Measurements from ENCODE around the gene PNMA8B.

Gene PNMA8B

DNA sequence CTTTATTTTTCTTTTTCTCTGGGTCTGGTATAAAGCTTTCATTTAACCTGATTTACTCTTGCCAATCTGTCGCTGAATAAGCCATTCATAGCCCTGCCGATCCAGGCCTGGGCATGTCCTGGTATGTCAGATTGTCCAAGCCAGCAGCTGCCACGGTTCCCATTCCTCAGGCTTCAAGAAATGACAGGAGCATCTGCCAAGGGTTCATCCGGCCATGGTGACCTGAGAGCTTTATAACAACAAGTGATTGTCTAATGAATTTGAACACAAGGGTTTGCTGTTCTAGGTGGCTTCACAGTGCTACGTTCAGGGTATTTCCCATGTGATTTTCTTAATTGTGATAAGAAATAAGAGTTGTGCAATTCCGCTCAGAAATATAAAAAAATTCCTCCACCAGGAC is 44.3 kb downstream of the PNMA8B start:
- in situ Hi-C loops (cut with HindIII; ENCODE audit: low sequenced_read_pairs), result no loop called here
- TF ChIP-seq, protein P1, sequence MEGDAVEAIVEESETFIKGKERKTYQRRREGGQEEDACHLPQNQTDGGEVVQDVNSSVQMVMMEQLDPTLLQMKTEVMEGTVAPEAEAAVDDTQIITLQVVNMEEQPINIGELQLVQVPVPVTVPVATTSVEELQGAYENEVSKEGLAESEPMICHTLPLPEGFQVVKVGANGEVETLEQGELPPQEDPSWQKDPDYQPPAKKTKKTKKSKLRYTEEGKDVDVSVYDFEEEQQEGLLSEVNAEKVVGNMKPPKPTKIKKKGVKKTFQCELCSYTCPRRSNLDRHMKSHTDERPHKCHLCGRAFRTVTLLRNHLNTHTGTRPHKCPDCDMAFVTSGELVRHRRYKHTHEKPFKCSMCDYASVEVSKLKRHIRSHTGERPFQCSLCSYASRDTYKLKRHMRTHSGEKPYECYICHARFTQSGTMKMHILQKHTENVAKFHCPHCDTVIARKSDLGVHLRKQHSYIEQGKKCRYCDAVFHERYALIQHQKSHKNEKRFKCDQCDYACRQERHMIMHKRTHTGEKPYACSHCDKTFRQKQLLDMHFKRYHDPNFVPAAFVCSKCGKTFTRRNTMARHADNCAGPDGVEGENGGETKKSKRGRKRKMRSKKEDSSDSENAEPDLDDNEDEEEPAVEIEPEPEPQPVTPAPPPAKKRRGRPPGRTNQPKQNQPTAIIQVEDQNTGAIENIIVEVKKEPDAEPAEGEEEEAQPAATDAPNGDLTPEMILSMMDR (IDR thresholded peaks at IDR 0.05; ENCODE audit: low read depth, low read length), result no peak
- no peak overlapping the region for H3K4me3 ChIP-seq (ENCODE audit: low read depth, low read length)
- DNase-seq (ENCODE audit: low read depth, low spot score), result no peak

DNA sequence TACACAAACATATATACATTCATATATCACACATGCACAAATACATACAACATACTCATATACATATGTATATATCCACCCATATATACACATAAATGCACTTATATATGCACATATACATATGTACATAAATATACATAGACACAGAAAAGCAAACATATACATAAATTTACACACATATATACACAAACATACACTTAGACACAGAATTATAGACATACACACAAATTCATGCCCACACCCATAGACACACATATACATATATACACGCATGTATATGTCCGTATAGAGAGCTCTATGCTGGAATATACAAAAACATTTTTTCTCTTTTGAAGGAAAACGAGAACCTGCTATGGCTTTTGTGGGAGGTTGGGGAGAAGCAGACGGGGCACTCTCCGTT is 44.9 kb downstream of the PNMA8B start:
- TF ChIP-seq, protein P1 (IDR thresholded peaks at IDR 0.05; ENCODE audit: low read depth, low read length), result no peak
- in situ Hi-C loops (cut with HindIII; ENCODE audit: low sequenced_read_pairs), result no loop called here
- H3K4me3 ChIP-seq (ENCODE audit: low read depth, low read length), result no peak overlapping the region
- DNase-seq (ENCODE audit: low read depth, low spot score), result no peak

DNA sequence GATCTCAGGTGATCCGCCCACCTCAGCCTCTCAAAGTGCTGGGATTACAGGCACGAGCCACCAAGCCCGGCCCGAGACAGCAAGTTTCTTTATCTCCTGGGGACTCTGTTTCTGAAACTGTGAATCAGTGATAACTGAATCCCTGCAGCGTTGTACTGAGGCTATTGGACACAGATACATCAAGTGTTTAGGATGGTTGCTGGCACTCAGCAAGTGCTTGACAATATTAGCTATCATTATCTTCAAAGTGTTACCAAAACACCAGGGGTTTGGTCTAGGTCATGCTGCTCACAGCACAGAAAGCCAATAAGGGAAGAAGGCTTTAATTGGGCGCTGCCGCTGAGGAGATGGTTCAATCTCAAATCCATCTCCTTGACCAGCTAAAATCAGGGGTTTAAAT is 46.4 kb downstream of the PNMA8B start:
- no peak overlapping the region for H3K4me3 ChIP-seq (ENCODE audit: low read depth, low read length)
- in situ Hi-C loops (cut with HindIII; ENCODE audit: low sequenced_read_pairs), result no loop called here
- TF ChIP-seq, protein P1 (IDR thresholded peaks at IDR 0.05; ENCODE audit: low read depth, low read length), result no peak
- DNase-seq (ENCODE audit: low read depth, low spot score), result no peak

DNA sequence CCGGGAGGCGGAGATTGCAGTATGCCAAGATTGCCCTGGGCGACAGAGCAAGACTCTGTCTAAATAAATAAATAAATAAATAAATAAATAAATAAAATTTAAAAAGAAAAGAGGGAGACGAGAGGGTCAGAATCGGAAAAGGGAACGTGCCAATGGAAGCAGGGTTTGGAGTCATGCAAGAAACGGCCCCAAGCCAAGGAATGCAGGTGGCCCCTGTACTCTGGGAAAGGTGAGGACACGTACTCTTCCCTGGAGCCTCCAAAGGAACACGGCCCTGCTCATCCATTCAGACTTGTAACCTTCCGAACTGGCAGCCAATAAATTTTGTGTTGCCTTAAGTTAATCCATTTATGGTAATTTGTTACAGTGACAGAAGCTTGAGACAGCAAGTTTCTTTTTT is 47.1 kb downstream of the PNMA8B start:
- no peak overlapping the region for H3K4me3 ChIP-seq (ENCODE audit: low read depth, low read length)
- in situ Hi-C loops (cut with HindIII; ENCODE audit: low sequenced_read_pairs), result no loop called here
- TF ChIP-seq, protein P1 (IDR thresholded peaks at IDR 0.05; ENCODE audit: low read depth, low read length), result no peak
- DNase-seq (ENCODE audit: low read depth, low spot score), result no peak

DNA sequence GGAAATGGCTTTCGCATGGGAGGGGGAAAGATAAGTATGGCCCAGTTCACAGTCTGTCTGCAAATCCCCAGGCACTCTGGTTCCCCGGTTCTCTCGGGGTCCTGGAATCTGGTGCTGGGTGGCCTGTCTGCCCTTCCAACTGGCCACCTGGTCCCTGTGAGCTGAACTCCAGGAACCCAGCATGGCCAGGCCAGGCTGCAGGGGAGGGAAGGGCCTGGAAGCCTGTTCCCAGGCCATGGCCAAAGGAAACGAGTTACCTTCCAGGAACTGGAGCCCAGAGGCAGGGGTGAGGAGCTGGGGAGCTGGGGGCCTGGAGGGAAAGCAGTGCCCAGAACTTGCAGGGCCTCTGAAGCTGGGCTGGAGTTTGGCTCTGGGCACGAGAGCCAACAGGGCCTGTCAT is 47.8 kb downstream of the PNMA8B start:
- TF ChIP-seq, protein P1 (IDR thresholded peaks at IDR 0.05; ENCODE audit: low read depth, low read length), result no peak
- DNase-seq (ENCODE audit: low read depth, low spot score), result no peak
- in situ Hi-C loops (cut with HindIII; ENCODE audit: low sequenced_read_pairs), result no loop called here

DNA sequence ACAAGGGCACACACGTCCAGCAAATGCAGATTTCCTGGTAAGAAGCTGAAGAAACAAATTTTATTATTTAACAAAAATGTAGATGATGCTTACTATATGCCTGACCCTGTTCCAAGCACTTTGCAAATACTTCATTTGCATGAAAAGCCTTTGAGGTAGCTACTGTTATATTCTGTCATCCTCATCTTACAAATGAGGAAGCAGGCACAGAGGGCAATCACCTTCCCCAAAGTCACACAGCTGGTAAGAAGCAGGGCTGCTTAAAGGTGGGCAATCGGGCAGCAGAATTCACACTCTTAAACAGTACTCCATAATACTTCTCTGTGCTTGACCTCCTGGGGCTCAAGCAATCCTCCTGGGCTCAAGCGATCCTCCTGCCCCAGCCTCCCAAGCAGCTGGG is 48.7 kb downstream of the PNMA8B start:
- TF ChIP-seq, protein P1 (IDR thresholded peaks at IDR 0.05; ENCODE audit: low read depth, low read length), result no peak
- in situ Hi-C loops (cut with HindIII; ENCODE audit: low sequenced_read_pairs), result no loop called here
- no peak overlapping the region for H3K4me3 ChIP-seq (ENCODE audit: low read depth, low read length)
- DNase-seq (ENCODE audit: low read depth, low spot score), result no peak

More for the DNA sequence above, 47.8 kb downstream of the PNMA8B start:
- H3K4me3 ChIP-seq (ENCODE audit: low read depth, low read length), result no peak overlapping the region

DNA sequence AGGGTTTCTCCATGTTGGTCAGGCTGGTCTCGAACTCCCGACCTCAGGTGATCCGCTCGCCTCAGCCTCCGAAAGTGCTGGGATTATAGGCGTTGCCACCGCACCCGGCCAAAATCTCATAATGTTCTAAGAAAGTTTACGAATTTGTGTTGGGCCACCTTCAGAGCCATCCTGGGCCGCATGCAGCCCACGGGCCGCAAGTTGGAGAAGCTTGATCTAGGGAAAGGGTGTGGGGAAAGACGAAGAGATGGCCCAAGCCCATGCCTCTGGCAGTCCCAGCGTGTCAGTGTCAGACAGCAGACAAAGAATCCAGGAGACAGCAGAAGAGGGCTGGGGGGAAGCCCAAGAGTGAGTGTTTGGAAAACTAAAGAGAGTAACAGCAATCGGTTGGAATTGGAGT is 49.6 kb downstream of the PNMA8B start:
- no peak overlapping the region for H3K4me3 ChIP-seq (ENCODE audit: low read depth, low read length)
- DNase-seq (ENCODE audit: low read depth, low spot score), result no peak
- in situ Hi-C loops (cut with HindIII; ENCODE audit: low sequenced_read_pairs), result no loop called here
- TF ChIP-seq, protein P1 (IDR thresholded peaks at IDR 0.05; ENCODE audit: low read depth, low read length), result no peak

All from astrocyte of the spinal cord (primary cell).